ENCODE measurements around the gene ADD1.
A peak's percentile ranks its signal among the peaks of the same experiment; 100 is the strongest.

ADD1 gene

DNA sequence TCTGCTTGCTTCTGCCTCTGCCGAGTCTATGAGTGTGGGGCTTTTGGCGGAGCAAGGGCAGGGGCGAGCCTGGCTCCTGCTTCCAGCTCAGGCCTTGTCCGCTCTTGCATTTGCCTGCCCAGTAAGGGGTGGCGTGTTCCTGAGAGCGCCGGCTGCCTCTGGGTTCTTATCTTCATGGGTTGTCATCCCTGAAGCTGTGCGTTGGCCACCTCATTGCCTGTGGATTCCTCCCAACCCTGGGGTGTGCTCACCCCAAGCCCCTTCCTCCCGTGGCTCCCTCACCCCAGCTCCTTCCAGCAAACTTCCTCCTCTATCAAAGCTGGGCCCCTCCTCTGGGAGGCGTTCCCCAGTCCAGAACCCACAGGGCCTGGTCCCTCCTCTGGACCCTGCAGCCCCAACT is 33.3 kb upstream of the ADD1 start:
- DNase-seq: no peak
- Histone ChIP-seq H3K27me3 (no peaks in the 10 kb centered on the region), H3K9me3 (no peaks in the 10 kb centered on the region), H3K4me1 (peaks cover 9% of the 10 kb centered on the region), H3K36me3 (no peaks in the 10 kb centered on the region), H3K4me3 (ENCODE audit: low read depth, low read length) (no peak overlapping the region)
- TF ChIP-seq, protein P1, sequence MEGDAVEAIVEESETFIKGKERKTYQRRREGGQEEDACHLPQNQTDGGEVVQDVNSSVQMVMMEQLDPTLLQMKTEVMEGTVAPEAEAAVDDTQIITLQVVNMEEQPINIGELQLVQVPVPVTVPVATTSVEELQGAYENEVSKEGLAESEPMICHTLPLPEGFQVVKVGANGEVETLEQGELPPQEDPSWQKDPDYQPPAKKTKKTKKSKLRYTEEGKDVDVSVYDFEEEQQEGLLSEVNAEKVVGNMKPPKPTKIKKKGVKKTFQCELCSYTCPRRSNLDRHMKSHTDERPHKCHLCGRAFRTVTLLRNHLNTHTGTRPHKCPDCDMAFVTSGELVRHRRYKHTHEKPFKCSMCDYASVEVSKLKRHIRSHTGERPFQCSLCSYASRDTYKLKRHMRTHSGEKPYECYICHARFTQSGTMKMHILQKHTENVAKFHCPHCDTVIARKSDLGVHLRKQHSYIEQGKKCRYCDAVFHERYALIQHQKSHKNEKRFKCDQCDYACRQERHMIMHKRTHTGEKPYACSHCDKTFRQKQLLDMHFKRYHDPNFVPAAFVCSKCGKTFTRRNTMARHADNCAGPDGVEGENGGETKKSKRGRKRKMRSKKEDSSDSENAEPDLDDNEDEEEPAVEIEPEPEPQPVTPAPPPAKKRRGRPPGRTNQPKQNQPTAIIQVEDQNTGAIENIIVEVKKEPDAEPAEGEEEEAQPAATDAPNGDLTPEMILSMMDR (IDR thresholded peaks at IDR 0.05; ENCODE audit: low read depth, low read length): no peak

DNA sequence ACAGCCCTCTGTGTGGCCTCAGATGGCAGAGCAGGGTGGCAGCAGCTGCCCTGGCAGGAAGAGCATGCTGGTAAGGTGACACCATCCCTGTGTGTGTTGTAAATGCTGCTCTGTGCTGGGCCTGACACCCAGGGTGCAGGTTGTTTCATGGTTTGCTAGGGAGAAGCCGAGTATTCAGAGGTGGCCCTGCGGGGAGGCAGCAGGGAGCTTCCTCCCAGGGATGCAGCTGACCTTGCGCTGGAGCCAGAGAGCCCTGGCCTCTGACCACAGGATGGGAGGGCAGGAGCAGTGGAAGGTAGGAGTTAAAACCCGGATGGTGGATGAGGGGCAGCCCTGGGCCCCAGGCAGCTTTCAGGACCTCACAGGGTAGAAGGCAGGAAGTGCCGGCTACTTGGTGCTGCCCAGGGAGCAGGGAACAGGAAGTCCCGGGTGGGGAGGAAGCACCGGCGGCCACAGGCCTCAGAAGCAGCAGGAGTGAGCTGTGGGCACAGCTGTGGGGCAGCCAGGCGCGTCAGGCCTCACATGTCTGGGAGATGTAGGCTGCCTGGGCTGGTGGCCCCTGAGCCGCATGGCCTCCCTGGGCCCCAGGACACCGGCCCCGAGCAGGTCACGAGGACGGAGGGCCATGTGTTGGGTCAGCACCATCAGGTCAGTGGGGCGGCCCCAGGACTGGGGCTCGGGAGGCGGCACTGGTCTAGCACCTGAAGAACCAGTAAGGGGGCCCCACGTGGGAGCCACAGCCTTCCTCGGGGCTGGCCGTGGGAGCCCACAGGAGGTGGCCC is 31.6 kb upstream of the ADD1 start:
- H3K4me3 ChIP-seq (ENCODE audit: low read depth, low read length): no peak overlapping the region

DNA sequence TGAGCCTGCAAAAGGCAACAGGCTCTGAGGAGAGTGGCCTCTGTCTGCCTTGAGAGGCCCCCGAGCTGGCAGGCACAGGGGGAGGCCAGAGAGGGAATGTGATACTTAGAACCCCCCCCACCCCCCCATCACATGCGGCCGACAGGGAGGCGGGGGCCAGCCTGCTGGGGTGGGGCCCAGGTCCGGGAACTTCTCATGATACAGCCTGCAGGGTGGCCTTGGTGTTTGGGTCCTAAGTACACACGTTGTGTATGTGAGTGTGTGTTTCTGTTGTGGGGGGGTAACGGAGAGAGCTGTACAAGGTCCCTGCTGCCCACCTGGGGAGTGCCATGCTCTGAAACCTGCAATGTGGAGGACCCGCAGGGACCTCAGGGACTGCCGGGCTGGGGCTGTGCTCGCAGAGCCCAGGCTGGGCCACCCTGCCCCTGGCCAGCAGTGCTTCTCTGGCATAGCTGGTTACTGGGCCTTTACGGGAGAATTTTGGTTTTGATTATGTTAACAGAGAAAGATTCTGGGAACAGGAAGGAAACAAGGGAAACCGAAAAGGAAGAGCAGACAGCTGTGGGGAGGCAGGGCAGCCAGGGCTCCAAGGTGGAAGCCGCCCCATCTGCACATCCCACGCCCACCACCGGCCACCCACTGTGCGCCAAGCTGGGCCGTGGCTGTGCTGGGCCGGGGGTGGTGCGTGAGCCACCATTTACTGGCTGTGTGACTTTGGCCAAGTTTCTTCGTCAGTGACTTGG is 30.9 kb upstream of the ADD1 start:
- no peak overlapping the region for H3K4me3 ChIP-seq (ENCODE audit: low read depth, low read length)
- TF ChIP-seq, protein P1 (IDR thresholded peaks at IDR 0.05; ENCODE audit: low read depth, low read length): no peak
- no peaks in the 10 kb centered on the region for H3K9me3 ChIP-seq
- no peaks in the 10 kb centered on the region for H3K36me3 ChIP-seq
- DNase-seq: no peak
- H3K27me3 ChIP-seq: no peaks in the 10 kb centered on the region
- H3K4me1 ChIP-seq: peaks cover 9% of the 10 kb centered on the region

More for the DNA sequence above, 31.6 kb upstream of the ADD1 start:
- Histone ChIP-seq H3K27me3 (no peaks in the 10 kb centered on the region), H3K4me1 (peaks cover 9% of the 10 kb centered on the region), H3K9me3 (no peaks in the 10 kb centered on the region), H3K36me3 (no peaks in the 10 kb centered on the region)
- DNase-seq: peak; percentile 60
- TF ChIP-seq, protein P1 (IDR thresholded peaks at IDR 0.05; ENCODE audit: low read depth, low read length): no peak

DNA sequence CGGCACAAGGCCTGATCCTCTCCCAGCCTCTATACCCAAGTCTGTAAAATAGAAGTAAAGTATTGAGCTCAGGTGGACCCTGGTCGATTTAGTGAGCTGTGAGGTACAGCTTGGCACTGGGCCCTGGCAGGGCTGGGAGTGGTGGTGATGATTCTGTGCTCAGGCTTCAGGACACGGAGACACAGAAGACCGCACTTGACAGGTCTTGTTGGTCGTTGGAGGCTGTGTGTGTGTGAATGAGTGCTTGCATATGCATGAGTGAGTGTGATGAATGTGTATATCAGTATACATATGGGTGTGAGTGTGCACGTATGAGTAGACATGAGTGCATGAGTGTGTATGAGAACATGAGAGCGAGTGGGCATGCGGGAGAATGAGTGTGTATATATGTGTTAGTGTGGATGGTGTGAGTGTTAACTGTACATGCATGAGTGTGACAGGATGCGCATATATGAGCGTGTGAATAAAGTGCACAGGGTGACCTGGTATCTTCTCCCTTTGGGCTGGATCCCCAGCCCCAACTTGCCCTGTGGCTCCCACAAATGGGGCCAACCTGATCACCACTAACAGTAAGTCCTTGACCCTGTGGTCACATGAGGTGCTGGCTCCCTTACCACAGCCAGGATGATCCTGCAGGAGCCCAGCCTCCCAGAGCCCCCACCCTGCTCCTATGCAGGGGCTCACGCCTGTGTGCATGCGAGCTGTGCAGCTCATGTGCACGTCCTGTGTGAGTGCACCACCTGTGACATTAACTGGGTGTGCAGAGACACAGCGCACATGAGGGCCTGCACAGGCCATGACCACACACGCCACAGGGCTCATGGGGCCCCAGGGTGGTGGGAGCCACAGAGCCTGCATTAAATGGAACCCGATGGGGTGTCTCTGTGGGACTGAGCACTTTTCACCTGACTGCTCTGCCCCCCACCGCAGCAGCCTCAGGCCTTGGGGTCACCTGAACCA is 29.9 kb upstream of the ADD1 start:
- Histone ChIP-seq H3K9me3 (no peaks in the 10 kb centered on the region), H3K4me3 (ENCODE audit: low read depth, low read length) (no peak overlapping the region), H3K4me1 (peaks cover 9% of the 10 kb centered on the region), H3K27me3 (no peaks in the 10 kb centered on the region), H3K36me3 (no peaks in the 10 kb centered on the region)
- no peak for DNase-seq
- TF ChIP-seq, protein P1 (IDR thresholded peaks at IDR 0.05; ENCODE audit: low read depth, low read length): no peak

DNA sequence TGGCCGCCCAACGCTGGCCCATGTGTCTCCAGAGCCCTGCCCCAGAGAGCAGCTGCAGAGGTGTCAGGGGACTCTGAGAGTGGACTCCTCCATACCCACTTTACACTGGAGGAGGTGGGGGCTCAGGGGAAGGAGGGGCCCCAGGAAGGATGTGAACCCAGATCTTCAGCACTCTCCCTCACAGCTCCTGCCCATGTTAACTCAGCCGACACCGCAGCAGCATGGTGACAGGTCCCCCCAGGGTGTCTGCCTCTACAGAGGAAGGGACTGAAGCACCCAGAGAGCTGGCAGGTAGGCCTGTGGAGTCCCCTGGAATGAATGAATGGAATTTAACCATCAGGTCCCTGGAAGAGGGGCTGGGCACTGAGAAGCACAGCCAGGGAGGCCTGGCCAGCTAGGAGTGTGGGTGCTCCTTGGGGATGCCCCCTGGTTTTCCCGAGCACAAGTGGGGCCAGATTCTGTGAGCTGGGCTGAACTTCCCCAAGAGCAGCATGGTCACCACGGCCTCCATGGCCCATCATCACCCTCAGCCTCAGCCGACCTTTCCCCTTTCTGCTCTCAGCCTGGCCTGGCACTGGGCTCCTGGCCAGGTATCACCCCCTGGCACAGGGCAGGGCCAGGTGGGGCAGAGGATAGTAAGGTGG is 28.9 kb upstream of the ADD1 start:
- H3K27me3 ChIP-seq: no peaks in the 10 kb centered on the region
- no peak for DNase-seq
- no peaks in the 10 kb centered on the region for H3K9me3 ChIP-seq
- H3K4me3 ChIP-seq (ENCODE audit: low read depth, low read length): no peak overlapping the region
- peaks cover 9% of the 10 kb centered on the region for H3K4me1 ChIP-seq
- H3K36me3 ChIP-seq: no peaks in the 10 kb centered on the region
- TF ChIP-seq, protein P1 (IDR thresholded peaks at IDR 0.05; ENCODE audit: low read depth, low read length): no peak
